ENCODE data around the gene KCNK3. TPM values are rescaled to one million over a fixed set of nuclear protein-coding genes. Genes with fewer than 3 reads are reported as not detected.
"Not testable (repeated sequence)": the region's sequence is repeated elsewhere in the genome, so short reads cannot be mapped to it uniquely, and the experiment has no call there.

KCNK3 gene
- total RNA-seq, 4 donors from 2014 or later, result 0.37 to 1.5 (median 0.82) TPM

DNA sequence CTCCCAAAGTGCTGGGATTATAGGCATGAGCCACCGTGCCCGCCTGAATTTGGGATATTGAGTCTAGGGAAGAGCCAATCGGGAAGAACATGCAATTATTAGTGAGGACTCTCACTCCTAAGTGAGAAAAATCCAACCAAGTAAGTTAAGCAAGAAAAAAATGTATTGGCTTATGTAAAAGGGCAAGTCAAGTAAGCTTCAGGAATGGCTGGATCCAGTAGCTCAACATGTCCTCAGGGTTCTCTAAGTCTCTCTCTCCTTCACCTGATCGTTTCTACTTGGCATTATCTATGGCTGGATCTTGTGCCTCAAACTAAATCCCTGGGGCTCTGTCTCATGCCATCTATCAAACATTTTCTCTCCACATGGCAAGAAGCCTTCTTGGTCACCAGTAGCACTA is 35.3 kb upstream of the KCNK3 start:
- 43 to 84% methylated on average over 1 to 4 of the region's 4 CpGs for WGBS, 2 donors (ENCODE audit: low coverage in 1 of 2)
- H3K27ac ChIP-seq, result no peak overlapping the region
- peaks cover 0 to 15% of the 10 kb centered on the region in 2 donors for H3K9me3 ChIP-seq
- DNase-seq, result no peak
- H3K4me1 ChIP-seq, result no peaks in the 10 kb centered on the region
- no peak for TF ChIP-seq POLR2AphosphoS5 (IDR thresholded peaks at IDR 0.05)
- no peak for TF ChIP-seq EP300 (IDR thresholded peaks at IDR 0.05; ENCODE audit: low read depth)
- TF ChIP-seq CTCF (IDR thresholded peaks at IDR 0.05), result no peak
- TF ChIP-seq POLR2A (IDR thresholded peaks at IDR 0.05), result no peak
- intact Hi-C loops (cut with DNase I; ENCODE audit: low total_unique reads) (no loop called here), in situ Hi-C loops (cut with MboI; ENCODE audit: low pct_ligation_motif_present in 1 of 4, low pct_unique_long_range_greater_than_20kb in 1 of 4, low sequenced_read_pairs in 3 of 4) (no loop called here)
- no peaks in the 10 kb centered on the region for H3K27me3 ChIP-seq
- H3K36me3 ChIP-seq, result no peaks in the 10 kb centered on the region
- H3K4me3 ChIP-seq, result no peak overlapping the region

- no peak for TF ChIP-seq EP300 (IDR thresholded peaks at IDR 0.05; ENCODE audit: low read depth)
- no peak for TF ChIP-seq CTCF (IDR thresholded peaks at IDR 0.05)
- no peak for TF ChIP-seq POLR2AphosphoS5 (IDR thresholded peaks at IDR 0.05)
- no peak for TF ChIP-seq POLR2A (IDR thresholded peaks at IDR 0.05)
- H3K9me3 ChIP-seq, result peaks cover 0 to 15% of the 10 kb centered on the region in 2 donors
- intact Hi-C loops (cut with DNase I; ENCODE audit: low total_unique reads), result no loop called here
- 50 to 78% methylated on average over 2 to 6 of the region's 6 CpGs for WGBS, 2 donors (ENCODE audit: low coverage in 1 of 2)
- no peaks in the 10 kb centered on the region for H3K36me3 ChIP-seq
- DNase-seq, result no peak
- no peaks in the 10 kb centered on the region for H3K4me1 ChIP-seq
- no peak overlapping the region for H3K4me3 ChIP-seq
- H3K27me3 ChIP-seq, result no peaks in the 10 kb centered on the region
- no peak overlapping the region for H3K27ac ChIP-seq
- in situ Hi-C loops (cut with MboI; ENCODE audit: low pct_ligation_motif_present in 1 of 4, low pct_unique_long_range_greater_than_20kb in 1 of 4, low sequenced_read_pairs in 3 of 4), result no loop called here
Observed at GRCh38 chr2:26658691-26659346, 33.7 kb upstream of the KCNK3 start.

GRCh38 chr2:26660363-26660962 is 32.1 kb upstream of the KCNK3 start:
- no peaks in the 10 kb centered on the region for H3K27me3 ChIP-seq
- no peak for DNase-seq
- H3K4me1 ChIP-seq, result no peaks in the 10 kb centered on the region
- peaks cover 0 to 15% of the 10 kb centered on the region in 2 donors for H3K9me3 ChIP-seq
- no peak overlapping the region for H3K27ac ChIP-seq
- intact Hi-C loops (cut with DNase I; ENCODE audit: low total_unique reads) (no loop called here), in situ Hi-C loops (cut with MboI; ENCODE audit: low pct_ligation_motif_present in 1 of 4, low pct_unique_long_range_greater_than_20kb in 1 of 4, low sequenced_read_pairs in 3 of 4) (no loop called here)
- H3K4me3 ChIP-seq, result no peak overlapping the region
- 76 to 88% methylated on average over 1 of the region's 1 CpG for WGBS, 2 donors (ENCODE audit: low coverage in 1 of 2)
- no peaks in the 10 kb centered on the region for H3K36me3 ChIP-seq
- TF ChIP-seq POLR2AphosphoS5 (IDR thresholded peaks at IDR 0.05) (no peak), CTCF (IDR thresholded peaks at IDR 0.05) (no peak), POLR2A (IDR thresholded peaks at IDR 0.05) (no peak), EP300 (IDR thresholded peaks at IDR 0.05; ENCODE audit: low read depth) (no peak)

DNA sequence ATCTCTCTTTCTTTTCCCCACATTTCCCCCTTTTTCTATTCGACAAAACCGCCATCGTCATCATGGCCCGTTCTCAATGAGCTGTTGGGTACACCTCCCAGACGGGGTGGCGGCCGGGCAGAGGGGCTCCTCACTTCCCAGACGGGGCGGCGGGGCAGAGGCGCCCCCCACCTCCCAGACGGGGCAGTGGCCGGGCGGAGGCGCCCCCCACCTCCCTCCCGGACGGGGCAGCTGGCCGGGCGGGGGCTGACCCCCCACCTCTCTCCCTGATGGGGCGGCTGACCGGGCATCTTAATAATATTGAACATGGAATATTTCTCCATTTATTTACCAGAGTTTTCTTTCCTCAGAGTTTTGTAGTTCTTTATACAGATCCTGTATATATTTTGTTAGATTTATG is 27.2 kb upstream of the KCNK3 start:
- 93 to 100% methylated on average over 2 to 21 of the region's 21 CpGs for WGBS, 2 donors (ENCODE audit: low coverage in 1 of 2)
- DNase-seq; H3K27me3 ChIP-seq; H3K4me1 ChIP-seq; H3K36me3 ChIP-seq; H3K4me3 ChIP-seq; intact Hi-C loops (cut with DNase I; ENCODE audit: low total_unique reads); in situ Hi-C loops (cut with MboI; ENCODE audit: low pct_ligation_motif_present in 1 of 4, low pct_unique_long_range_greater_than_20kb in 1 of 4, low sequenced_read_pairs in 3 of 4); H3K27ac ChIP-seq; H3K9me3 ChIP-seq: not testable (repeated sequence)
